Activated T-cell treated with anti-CD3 and anti-CD28 coated beads for 4 hours (primary cell): Measurements from ENCODE around the gene IFI30.
"Not testable (repeated sequence)": the region's sequence is repeated elsewhere in the genome, so short reads cannot be mapped to it uniquely, and the experiment has no call there.

Source experiments
- DNase-seq: peaks from one replicate; pipeline ENCODE4 v3.0.0-alpha.2; 2020

Gene IFI30

DNA sequence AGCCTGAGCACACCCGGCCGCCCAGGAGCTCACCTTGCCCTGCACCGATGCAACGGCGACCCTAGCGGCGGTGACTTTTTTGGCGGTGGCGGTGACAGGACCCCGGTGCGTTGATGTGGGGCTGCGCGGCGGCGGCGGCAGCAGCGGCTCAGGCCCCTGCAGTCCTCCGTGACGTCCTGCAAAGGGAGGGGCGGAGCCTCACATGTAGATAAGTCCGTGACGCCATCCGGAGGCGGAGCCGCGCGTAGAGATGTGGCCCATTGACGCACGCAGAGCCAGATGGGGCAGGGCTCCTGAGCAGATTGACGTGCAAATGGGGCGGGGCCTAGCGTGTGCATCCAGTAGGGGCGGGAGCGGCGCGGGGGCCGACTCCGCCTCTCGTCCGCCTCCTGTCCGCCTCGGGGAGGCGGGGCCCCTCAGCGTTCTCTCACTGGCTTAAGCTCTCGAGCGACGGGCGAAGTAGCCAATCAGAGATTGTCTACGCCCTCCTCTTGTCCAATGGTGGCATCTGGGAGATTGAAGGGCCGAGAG, 30.3 kb downstream of the IFI30 start, which contains the start of gene RAB3A:
Gene RAB3A (minus strand): TSS at position 180 of the 531 bp plus-strand sequence. CDS start 1,302 bp downstream, outside the sequence.
- peak; percentile 99 for DNase-seq

DNA sequence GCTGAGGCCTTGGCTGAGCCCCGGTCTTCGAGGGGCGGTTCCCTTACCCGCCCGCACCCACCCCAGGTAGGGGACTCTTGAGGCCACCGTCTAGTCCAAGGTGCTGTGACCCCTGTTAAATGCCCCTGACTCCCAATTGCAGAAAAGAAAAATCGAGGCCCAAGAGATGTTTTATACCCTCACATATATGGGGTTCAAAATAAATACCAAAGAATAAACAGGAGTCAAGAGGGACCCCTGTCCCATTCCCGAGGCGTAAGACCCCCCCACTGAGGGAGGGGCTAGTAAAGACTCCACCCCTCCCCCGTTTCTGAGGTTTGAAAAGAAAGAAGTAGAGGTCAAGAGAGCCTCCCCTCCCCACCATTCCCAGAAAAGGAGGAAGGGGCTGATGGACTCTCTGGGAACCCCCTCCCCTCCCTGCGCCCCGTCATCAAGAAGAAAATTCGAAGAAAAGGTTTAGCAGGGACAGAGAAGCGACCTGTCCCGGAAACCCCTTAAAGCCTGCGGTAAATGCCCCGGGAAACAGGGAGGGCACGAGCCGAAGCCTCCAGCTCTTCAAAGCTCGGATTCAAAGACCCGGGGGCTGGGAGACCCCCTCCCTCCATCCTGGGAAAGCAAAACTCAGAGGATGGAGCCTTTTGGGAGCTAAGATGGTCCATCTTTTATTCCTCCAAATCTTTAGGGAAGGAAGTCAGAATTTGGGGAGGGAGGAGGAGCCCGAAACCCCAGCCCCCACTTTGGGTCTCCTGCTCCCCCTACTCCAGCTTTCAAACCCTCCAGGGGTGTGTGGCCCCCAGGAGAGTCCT, 31.0 kb downstream of the IFI30 start:
- peak; percentile 38 for DNase-seq

DNA sequence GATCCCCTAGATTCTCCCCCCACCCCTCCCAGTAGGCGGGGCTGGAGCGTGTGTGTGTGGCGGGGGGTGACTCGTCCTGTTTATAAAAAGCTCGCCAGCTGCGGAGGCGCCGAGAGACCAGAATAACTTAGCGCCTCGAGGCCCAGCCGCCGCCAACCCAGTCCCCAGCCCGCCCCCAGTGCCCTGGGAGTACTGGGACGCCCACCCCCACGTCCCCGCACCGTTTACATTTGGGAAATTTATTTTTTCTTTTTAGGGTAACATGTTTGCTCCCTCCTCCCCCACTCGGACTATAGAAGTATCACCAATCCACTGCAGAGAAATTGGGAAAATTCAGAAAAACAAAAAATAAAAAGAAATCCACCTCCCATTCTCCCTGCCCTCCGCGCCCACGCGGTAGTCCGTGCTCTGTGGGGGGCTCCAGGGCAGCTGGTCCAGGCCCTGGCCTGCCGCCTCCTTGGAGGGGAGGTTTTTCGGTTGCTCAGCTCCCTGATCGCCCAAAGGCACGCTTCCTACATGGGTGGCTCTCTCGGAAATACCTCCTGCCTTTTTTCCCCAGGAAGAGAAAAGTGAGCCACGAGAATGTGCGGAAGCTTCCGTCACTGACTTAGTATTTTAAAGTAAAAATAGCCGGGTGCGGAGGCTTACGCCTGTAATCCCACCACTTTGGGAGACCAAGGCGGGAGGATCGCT, 31.7 kb downstream of the IFI30 start:
- peak; percentile 44 for DNase-seq

DNA sequence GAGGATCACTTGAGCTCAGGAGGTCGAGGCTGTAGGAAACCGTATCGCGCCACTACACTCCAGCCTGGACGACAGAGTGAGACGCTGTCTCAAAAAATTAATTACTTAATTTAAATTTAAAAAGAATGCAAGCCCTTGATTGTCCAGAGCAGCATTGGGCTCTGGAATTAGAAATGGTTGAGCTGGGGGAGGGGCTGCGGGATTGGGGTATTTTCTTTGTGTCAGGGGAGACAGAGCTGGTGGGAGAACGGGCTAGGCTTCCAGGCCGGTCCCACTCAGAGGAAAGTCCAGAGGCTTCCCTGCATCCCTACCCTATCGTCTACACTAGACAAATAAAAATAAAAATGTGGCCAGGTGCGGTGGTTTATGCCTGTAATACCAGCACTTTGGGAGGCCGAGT, 32.4 kb downstream of the IFI30 start:
- DNase-seq = no peak

DNA sequence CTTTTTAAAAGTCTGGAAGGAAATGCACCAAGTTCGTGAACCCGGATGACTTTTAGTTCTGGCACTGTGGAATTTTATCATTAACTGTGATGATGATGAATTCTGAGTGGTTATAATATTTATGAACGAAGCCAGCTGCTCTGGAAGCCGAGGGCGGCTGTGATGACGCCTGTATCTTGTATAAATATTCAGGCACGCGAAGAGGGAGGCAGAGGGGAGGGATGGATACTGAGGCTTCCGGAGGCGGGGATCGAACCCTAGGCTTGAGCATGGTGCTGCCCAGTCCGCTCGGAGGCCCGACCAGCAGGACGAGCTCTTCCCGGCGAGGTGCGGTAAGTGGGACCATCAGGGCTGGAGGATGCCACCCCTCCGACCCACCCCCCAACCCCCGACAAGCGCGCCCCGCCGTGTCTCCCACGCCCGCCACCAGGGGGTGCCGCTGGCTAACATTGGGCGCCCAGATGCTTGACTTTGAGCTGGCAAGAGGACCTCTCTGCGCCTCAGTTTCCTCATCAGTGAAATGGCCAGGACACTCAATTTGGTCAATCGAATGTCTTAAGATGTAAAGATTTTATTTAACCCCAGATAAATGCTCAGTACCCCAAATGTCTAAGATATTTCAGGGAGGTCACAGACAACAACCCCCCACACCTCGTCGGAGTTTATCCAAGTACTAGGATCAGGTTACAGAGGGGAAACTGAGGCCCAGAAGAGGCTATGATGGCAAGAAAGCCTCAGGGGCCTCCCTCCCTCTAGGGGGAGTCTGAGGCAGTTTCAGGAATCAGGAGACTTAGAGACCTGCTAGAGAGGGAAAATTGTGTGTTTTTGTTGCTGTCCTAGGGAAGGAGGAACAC, 34.7 kb downstream of the IFI30 start:
- no peak for DNase-seq

DNA sequence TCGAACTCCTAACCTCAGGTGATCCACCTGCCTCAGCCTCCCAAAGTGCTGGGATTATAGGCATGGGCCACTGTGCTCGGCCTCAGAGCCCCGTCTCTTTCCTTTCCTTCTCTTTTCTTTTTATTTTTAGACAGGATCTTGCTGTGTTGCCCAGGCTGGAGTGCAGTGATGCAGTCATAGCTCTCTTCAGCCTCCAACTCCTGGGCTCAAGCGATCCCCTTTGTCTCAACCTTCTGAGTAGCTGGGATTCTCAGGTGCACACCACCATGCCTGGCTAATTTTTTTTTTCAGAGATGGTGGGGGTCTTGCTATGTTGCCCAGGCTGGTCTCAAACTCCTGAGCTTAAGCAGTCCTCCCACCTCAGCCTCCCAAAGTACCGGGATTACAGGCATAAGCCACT, 36.3 kb downstream of the IFI30 start:
- DNase-seq = not testable (repeated sequence)

DNA sequence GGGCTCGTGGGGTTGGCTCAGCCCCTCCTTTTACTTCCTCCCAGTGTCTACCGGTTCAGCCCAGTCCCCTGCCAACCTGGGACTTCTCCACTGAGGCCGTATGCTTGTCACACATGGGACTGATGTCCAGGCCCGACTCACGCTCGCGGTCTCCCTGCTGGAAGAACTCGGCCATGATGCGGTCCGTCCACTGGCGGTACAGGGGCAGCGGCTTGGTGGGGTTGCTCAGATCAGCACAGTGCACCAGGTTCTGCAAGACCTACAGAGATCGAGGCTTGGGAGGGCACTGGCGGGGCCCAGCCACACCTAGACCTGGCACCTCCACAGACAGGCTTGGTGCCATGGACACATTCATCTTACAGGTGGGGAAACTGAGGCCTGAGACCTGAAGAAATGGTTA, 38.1 kb downstream of the IFI30 start:
- DNase-seq = no peak

DNA sequence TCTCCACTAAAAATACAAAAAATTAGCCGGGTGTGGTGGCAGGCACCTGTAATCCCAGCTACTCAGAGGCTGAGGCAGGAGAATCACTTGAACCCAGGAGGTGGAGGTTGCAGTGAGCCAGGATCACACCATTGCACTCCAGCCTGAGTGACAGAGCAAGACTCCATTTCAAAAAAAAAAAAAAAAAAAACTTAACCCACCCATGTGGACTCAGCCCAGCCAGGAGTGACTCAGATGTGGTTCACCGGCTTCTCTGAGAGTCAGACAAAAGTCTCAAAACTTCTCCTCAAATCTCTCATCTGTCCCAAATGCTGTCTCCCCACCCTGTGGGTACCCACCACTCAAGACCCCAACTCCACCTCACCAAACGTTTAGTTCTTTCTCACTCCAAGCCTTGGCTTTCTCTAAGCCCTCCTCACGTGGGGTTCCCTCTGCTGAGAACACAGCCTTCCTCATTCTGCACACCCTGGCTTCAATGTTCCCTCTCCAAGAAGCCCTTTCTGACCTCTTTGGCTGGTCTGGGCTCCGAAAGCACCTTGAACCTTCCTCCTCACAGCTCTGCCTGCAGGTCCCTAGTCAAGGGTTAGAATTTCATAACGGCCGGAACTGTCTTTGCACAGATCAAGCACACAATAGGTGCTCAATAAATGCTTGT, 41.3 kb downstream of the IFI30 start:
- no peak for DNase-seq

DNA sequence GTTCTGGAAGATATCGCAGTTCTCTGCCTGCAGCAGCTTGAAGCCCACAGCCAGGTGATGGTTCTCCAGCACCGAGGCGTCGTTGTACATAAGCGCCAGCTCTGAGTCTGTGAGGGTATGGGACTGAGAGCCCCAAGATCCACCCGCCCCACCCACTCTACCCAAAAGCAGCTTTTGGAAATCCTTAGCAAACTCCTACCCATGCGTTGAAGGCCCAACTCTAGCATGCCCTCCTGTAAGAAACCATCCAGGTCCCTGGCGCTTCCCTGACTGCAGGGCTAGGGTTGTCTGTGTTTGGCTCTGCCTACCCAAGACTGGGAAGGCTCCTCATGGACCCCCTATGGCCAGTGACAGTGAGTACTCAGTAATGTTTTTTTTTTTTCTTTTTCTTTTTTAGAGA, 43.2 kb downstream of the IFI30 start:
- no peak for DNase-seq

DNA sequence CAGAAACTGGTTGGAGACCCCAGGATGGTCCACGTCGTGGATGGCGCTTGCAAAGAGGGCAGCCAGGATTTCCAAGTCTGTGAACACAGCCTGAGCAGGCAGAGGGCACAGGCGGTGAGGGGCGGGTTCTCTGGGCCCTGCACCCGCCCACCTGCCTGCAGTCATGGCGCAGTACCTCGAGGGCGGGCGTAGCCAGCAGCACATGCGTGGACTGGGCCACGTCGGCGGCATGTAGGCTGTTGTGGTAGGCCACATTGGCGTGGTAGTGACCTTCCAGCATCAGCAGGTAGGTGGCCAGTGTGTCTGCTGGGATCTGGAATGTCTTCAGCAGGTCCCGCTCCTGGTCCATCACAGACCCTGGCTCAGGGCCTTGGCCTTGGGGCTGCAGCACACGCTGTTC, 44.5 kb downstream of the IFI30 start:
- no peak for DNase-seq

DNA sequence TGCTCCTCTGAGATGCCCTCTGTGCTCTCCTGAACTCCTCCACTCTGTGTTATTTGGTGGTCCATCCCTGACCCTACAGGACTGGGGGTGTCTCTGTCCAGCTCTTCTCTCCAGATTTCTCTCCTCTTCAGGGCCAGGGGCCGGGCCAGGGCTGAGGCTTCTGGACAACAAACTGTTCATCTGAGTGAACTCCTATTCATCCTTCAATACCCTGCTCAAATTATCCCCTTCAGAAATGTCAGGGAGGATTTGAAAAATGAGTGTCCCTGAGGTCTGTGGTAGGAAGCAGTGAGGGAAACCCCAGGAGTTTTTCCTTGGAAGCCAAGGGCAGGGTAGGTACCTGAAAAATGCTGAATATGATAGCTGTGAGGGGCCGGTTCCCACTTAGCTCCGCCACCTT, 45.0 kb downstream of the IFI30 start:
- no peak for DNase-seq

DNA sequence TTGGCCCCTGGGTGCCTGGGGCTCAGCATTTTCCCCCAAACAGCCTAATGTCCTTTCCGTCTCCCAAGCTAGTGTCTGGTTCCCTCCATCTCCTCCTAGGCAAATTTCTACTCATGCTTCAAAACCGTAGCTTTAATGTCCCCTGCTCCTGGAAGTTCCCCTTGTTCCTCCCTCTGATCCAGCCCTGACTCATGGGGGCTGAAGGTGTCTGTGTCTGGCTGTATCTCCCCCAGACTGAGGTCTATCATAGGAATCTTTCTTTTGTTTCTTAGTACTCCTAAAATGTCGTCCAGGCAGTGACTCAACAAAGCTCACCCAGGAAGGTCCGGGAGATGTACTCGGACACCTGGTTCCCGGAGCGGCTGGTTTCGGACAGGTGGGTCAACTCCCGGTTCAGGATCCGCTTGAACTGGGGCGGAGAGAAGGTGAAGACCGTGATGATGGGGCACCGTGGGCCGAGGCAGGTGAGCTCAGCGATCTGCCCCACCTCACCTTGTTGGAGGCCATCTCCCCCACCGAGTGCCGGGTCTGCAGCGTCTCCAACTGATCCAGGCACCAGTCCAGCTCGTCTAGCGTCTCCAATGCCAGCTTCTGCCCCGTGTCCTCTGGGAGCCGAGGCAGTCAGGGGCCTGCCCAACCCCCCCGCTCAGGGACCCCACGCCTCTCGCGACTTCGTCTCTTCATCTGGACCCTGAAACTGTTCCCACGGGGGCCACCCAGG, 46.5 kb downstream of the IFI30 start:
- no peak for DNase-seq

DNA sequence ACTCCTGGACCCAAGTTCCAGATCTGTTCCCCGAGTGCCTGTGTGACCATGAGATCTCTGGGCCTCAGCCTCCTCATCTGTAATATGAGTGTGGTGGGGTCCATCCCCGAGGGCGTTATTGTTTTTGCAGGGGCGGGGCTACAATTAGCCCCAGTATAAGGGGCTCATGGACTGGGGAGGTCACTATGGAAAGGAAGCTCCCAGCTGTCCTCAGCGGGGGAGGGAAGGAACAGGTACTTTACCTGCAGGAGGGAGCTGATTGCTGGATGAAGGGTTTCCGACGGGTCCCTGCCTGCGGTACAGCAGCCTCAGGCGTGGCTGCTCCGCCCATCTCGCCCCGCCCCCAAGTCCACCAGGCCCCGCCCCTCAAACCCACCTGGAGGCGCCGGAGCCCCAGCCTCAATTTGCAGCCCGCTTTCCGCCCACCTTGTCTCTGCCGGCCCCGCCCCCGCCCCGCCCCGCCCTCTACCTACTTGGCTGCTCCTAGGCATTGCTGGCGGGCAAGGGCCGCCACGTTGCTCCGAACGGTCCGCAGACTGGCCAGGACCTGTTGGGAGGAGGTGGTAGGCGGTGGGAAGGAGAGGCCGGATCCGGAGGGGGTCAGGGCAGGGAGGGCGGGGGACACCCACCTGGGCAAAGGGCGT, 47.1 kb downstream of the IFI30 start:
- DNase-seq = no peak

DNA sequence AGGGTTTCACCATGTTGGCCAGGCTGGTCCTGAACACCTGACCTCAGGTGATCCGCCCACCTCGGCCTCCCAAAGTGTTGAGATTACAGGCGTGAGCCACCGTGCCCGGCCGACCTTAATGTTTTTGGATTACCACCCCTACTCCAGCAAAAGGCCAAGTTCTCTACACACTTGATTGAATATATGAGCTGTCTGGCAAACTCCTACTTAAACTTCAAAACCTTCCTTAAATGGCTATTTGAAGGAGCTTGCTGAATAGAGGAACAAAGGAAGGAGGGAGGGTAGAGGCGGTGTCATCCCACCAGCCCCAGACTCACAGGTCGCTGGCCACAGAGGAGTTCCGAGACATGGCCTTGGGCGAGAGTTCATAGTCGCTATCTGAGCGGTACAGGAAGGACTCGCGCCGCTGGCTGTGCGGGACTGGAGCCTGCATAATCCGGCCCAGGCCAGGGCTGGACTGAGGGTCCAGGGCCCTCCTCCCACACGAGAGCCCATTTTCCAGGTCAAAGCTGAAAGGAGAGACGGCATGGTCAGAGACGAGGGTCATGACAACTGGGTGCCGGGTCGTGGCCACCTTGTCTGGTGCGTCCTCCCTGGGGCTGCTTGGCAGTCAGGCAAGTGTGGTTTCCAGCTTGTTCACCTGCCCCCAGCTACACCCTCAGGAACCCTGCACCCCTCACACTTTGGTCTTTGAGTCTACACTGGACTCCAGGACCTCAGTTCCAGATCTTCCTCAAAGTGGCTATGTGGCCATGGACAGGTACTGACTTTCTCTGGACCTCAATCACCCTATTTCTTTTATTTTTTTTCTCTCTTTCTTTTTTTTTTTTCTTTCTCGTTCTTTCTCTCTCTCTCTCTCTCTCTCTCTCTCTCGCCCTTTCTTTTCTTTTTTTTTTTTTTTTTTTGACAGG, 48.5 kb downstream of the IFI30 start:
- no peak for DNase-seq

DNA sequence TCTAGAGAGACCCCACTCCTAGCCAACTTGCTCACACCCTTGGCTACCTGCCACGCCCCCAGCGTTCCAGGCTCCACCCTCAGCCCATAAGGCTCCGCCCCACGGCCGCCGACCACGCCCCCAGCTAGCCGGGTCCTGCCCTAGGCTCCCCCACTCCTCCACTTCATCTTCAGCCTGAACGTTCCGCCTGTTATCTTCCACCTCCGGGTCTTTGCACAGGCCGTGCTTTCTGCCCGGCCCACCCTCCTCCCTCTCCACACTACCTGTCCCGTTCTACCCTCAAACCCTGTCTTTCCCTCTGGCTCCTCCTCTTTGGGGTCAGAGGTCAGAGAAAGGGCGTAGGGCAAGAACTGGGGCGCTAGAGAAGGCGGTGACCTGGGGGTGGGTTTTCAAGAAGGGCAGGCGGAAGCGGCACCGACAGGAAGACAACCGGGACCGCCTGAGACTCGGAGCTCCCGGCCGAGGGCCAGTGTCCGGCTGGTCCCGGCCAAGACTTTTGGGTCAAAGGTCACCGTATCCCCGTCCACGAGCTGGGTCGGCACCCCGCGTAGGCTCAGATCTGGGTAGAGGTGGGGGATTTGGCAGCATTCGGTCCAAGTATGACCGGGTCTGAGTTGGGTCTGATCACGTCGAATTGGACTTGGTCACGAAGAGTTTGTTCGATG, 50.4 kb downstream of the IFI30 start:
- DNase-seq = no peak

DNA sequence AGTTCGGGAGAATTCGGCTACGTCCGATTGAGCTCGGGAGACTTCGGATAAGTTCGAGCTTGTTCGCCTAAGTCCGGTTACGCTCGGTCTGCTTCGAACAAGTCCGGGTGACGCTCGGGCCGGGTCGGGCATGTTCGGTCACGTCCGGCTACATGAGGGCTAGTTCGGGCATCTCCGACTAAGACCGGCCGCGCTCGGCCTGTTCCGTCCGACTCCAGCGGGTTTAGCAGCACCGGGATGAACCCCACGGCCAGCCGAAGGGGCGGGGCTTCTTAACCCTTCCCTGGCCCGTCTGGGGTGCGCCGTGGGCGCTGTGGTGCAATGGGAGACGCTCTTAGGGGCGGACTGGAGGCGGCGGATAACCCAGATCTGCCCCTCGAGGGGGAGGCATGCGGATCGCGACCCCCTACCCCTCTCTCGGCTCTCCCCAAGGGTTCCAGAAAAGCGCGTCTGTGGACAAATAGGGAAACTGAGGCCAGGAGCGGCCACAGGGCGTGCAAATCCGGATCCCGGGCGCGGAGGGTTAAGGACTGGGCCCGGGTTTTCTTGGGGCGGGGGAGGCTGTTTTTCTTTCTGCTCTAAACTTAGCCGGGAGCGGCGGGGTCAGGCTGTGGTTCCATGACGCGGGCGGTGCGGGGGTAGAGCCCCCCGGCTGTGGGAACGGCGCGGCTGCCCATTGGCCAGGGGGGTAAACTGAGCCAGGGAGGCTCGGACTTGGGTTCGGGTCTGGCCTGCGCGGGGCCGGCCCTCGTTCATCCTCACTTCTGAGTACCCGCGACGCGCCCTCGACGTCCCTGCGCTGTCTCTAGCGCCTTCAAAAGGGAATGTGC, 51.1 kb downstream of the IFI30 start:
- peak; percentile 58 for DNase-seq

DNA sequence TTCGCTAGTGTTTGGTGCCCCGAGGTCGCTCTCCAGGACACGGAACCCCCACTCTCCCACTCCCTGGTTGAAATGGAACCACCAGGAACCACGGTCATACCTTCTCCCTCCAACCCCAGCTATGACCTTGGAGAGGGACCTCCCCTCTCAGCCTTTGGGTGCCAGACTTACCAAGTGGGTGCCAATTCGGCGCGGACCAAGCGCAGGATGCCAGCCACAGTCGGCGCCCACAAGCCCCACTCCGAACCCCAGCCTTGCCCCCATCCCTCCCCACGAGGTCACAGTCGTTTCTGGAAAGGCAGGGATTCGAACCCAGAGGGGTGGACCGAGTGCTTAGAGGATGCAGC, 51.7 kb downstream of the IFI30 start:
- no peak for DNase-seq

DNA sequence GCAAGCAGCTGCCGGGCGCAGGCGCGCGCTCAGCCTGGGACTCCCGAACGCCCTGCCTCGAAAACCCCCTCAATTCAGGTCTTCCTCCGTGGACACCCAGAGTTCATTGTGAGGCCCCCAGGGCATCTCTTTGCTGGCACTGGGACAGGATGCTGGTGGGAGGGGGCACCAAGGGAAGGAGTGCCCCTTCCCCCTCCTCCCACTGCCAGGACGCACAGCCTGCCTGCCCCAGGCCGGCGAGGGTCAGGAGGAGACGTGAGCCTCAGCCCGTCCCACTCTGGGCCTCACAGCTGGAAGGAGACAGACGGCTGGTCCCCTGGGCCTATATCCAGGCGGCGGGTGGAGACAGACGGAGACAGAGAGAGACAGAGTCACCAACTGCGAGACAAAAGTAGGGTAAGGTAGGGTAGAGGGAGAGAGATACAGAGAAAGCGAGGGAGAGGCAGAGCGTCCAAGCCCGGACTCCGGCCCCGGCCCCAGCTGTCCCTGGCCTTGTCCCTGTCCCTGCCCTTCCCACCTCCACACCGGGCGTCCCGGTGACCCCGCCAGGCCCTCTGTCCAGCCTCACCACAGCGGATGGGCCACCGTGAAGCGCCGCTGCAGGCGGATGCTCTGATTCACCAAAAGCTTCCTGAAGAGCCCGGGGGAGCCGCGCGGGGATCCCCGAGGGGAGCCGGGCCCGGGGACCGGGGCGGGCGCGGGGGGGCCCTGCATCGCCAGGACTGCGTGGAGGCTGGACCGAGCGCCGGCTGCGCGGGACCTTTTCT, 52.3 kb downstream of the IFI30 start, which contains the start of gene PDE4C:
Gene PDE4C (minus strand): TSS at position 737 of the 767 bp plus-strand sequence. CDS start 23 bp downstream, at position 714.
- DNase-seq = no peak
